T-helper 22 cell (primary cell): ENCODE measurements around the gene GCKR.
A peak's percentile ranks its signal among the peaks of the same experiment; 100 is the strongest.

Experiments
- DNase-seq: peaks from one replicate; pipeline ENCODE4 v3.0.0-alpha.2; 2020; ENCODE audit warnings: low read depth

GCKR gene, protein sequence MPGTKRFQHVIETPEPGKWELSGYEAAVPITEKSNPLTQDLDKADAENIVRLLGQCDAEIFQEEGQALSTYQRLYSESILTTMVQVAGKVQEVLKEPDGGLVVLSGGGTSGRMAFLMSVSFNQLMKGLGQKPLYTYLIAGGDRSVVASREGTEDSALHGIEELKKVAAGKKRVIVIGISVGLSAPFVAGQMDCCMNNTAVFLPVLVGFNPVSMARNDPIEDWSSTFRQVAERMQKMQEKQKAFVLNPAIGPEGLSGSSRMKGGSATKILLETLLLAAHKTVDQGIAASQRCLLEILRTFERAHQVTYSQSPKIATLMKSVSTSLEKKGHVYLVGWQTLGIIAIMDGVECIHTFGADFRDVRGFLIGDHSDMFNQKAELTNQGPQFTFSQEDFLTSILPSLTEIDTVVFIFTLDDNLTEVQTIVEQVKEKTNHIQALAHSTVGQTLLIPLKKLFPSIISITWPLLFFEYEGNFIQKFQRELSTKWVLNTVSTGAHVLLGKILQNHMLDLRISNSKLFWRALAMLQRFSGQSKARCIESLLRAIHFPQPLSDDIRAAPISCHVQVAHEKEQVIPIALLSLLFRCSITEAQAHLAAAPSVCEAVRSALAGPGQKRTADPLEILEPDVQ

GRCh38 chr2:27496357-27497287 lies at the start of gene GCKR:
TSS of gene GCKR (plus strand) at chr2:27496839. CDS start at chr2:27496905, 66 bp downstream.
- no peak for DNase-seq

DNA sequence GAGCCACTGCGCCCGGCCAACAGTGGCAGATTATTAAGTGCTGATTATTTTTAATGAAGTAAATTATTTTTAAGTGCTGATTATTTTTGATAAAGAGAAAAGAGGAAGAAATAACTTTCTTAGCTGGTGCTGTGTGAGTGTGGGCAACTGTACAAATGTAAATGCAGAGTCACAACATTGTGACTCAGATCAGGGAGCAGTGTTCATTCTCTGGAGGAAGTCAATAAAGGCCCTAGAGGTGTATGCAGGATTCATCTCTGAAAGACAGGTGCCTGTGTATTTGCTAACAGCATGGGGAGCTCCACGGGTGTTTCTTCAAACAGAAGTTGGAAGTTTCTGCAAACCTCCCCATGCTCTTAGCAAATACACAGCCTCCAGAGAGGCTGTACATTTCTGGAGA lies 48.3 kb upstream of the GCKR start:
- no peak for DNase-seq

- no peak for DNase-seq
These were observed 45.5 kb upstream of the GCKR start for GRCh38 chr2:27451095-27451494.

GRCh38 chr2:27453968-27454367 lies 42.7 kb upstream of the GCKR start:
- no peak for DNase-seq

GRCh38 chr2:27461118-27461517 lies 35.5 kb upstream of the GCKR start:
- no peak for DNase-seq

DNA sequence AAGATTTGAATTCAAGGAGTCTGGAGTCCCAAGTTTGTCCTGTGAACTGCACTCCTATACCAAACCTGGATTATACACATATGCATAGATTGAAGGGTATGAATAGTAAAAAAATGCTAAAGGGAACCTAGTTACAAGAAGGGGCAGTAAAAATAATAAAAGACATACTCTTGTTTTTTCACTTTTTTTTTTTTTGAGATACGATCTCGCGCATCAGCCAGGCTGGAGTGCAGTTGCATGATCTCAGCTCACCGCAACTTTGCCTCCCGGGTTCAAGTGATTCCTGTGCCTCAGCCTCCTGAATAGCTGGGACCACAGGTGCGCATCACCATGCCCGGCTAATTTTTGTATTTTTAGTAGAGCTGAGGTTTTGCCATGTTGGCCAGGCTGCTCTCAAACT lies 32.2 kb upstream of the GCKR start:
- no peak for DNase-seq

DNA sequence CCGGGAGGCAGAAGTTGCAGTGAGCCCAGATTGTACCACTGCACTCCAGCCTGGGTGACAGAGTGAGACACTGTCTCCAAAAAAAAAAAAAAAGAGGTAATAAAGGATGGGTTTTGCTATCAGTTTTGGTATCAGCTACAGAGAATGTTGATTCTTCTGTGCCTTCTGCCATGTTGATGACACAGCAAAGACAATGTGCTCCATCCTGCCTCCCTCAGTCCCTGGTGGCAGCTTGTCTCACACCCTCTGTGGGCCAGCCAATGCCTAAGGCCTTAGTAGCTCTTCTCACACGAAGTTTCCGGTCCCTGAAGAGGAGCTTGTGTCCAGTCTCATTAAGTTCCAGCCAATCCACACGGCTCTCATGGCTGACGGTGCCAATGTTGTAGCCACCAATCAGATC lies 24.7 kb upstream of the GCKR start:
- no peak for DNase-seq

- no peak for DNase-seq
These were observed 11.1 kb upstream of the GCKR start for GRCh38 chr2:27485496-27485895.

- no peak for DNase-seq
These were observed 7.5 kb upstream of the GCKR start for GRCh38 chr2:27489118-27489497.

GRCh38 chr2:27489498-27490397 lies 6.9 kb upstream of the GCKR start, which contains the start of gene IFT172:
TSS of gene IFT172 (minus strand) at chr2:27489743. CDS start at chr2:27489653, 90 bp downstream.
- DNase-seq, result peak; percentile 99

GRCh38 chr2:27492557-27492956 lies 4.1 kb upstream of the GCKR start:
- no peak for DNase-seq

DNA sequence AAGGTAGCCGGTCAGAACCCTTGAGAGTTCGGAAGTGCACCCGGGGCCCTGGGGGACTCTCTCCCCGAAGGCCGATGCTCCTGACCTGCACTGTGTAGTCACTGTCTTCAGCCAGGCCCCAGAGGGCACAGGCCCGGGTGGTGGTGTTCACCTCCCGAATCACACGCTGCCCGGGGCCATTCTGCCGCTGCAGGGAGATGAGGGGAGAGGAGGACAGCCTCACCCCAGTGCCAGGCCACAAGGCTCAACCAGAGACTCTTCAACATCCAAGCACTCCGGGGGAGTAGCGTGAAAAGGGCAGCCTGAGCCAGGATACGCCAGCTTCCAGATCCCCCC lies 2.7 kb upstream of the GCKR start:
- no peak for DNase-seq

GRCh38 chr2:27494284-27494943 lies 2.2 kb upstream of the GCKR start:
- no peak for DNase-seq

GRCh38 chr2:27494944-27495554 lies 1.6 kb upstream of the GCKR start, which contains the start of gene FNDC4:
TSS of gene FNDC4 (minus strand) at chr2:27495200. CDS start at chr2:27494679, 521 bp downstream.
- no peak for DNase-seq

- DNase-seq, result no peak
These were observed 741 bp upstream of the GCKR start for GRCh38 chr2:27495840-27496356.

DNA sequence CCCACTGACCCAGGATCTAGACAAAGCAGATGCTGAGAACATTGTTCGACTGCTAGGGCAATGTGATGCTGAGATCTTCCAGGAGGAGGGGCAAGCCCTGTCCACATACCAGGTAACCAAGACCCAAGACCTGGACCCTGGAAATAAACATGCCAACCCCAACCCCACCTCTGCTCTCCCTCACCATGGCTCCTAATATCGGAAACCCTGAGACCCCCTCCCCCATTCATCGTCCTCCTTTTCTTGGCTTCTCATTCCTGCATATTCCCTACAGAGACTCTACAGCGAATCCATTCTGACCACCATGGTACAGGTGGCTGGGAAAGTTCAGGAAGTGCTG lies 619 bp downstream of the GCKR start:
- DNase-seq, result no peak

GRCh38 chr2:27498975-27499374 lies 2.3 kb downstream of the GCKR start:
- DNase-seq, result no peak

- no peak for DNase-seq
These were observed 4.4 kb downstream of the GCKR start for GRCh38 chr2:27501042-27501441.

GRCh38 chr2:27502142-27502541 lies 5.5 kb downstream of the GCKR start:
- no peak for DNase-seq

DNA sequence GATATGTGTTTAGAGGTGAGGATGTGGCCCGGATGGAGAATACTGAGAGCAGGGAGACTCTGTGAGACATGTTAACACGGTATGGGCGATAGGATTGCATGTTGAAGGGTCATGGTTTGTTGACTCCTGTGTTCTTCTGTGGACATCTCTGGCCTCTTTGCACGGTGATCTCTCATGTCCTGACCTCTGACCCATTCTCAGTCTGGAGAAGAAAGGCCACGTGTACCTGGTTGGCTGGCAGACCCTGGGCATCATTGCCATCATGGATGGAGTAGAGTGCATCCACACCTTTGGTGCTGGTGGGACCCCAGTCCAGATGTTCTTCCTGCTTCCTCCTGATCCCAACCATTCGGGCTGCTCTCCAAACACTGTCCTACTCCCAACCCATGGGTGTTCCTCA lies 9.9 kb downstream of the GCKR start:
- no peak for DNase-seq
